NCI-H524 (cell line): ENCODE measurements around the gene TRPM4.
"Not testable (repeated sequence)": the region's sequence is repeated elsewhere in the genome, so short reads cannot be mapped to it uniquely, and the experiment has no call there.

Experiments
- DNase-seq, 2 experiments: peaks; one replicate each; lab custom pipeline; 2025; lab: John Stamatoyannopoulos, UW

TRPM4 gene

DNA sequence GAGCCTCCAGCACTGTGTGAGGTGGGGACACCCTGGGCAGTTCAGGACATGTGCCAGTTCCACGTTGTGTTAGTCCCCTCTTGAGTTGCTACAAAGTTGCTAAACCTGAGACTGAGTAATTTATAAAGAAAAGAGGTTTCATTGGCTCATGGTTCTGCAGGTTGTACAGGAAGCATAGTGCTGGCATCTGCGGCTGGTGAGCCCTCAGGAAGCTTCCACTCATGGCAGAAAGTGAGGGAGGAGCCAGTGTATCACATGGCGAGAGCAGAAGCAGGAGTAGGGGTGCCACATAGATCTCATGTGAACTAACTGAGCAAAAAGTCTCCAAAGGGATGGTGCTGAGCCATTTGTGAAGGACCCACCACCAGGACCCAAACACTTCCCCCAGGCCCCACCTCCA is 33.2 kb downstream of the TRPM4 start:
- no peak for DNase-seq

DNA sequence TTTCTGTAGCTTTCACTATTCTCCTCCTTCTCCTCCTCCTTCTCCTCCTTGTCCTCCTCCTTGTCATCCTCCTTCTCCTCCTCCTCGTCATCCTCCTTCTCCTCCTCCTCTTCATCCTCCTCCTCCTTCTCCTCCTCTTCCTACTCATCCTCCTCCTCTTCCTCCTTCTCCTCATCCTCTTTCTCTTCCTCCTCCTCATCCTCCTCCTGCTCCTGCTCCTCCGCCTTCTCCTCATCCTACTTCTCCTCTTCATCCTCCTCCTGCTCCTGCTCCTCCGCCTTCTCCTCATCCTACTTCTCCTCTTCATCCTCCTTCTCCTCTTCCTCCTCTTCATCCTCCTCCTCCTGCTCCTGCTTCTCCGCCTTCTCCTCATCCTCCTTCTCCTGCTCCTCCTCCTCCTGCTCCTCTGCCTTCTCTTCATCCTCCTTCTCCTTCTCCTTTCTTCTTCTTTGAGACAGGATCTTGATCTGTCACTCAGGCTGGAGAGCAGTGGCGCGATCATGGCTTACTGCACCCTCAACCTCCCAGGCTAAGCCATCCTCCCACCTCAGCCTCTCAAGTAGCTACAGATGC is 36.3 kb downstream of the TRPM4 start:
- DNase-seq = no peak

DNA sequence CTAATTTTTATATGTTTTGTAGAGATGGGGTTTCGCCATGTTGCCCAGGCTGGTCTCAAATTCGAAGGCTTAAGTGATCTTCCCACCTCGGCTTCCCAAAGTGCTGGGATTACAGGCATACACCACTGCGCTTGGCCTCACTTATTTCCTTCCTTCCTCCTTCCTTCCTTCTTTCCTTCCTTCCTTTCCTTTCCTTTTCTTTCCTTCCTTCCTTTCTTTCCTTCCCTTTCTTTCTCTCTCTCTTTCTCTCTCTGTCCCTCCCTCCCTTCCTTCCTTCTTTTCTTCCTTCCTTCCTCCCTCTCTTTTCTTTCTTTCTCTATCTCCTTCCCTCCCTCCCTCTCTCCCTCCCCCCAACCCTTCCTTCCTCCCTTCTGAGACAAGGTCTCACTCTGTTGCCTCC is 36.8 kb downstream of the TRPM4 start:
- no peak for DNase-seq

DNA sequence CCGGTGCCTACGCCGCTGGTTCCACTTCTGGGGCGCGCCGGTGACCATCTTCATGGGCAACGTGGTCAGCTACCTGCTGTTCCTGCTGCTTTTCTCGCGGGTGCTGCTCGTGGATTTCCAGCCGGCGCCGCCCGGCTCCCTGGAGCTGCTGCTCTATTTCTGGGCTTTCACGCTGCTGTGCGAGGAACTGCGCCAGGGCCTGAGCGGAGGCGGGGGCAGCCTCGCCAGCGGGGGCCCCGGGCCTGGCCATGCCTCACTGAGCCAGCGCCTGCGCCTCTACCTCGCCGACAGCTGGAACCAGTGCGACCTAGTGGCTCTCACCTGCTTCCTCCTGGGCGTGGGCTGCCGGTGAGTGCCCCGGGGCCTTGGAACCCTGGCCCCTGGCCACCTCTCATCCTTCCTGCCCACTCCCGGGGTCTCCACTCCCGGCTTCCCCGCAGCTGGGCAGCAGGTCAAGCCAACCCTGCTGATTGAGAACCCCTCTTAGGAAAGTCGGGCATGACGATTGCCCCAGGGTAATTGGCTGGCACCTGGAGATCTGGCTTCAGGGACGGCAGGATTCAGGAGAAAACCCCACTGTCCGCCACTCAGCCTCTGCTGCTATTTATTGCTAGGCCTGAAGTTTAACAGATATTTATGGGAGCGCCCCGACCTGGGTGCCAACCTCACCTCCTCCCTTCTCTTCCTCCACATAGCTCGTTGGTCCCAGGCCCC is 39.1 kb downstream of the TRPM4 start:
- peak in 1 of 2 experiments; percentile 33 for DNase-seq

DNA sequence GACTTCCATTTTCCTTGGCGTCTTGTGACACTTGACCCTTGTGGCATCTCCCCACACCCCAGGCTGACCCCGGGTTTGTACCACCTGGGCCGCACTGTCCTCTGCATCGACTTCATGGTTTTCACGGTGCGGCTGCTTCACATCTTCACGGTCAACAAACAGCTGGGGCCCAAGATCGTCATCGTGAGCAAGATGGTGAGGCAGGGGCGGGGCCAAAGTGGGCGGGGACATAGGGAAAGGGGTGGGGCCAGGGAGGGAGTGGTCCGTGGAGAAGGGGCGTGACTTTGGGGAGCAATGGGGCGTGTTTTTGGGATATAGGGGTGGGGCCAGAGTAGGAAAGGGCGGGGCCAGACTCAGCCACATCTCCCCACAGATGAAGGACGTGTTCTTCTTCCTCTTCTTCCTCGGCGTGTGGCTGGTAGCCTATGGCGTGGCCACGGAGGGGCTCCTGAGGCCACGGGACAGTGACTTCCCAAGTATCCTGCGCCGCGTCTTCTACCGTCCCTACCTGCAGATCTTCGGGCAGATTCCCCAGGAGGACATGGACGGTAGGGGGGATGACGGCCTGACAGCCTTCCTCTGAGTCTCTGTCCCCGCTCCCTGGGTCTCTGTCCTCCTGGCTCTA is 42.8 kb downstream of the TRPM4 start:
- DNase-seq = no peak

DNA sequence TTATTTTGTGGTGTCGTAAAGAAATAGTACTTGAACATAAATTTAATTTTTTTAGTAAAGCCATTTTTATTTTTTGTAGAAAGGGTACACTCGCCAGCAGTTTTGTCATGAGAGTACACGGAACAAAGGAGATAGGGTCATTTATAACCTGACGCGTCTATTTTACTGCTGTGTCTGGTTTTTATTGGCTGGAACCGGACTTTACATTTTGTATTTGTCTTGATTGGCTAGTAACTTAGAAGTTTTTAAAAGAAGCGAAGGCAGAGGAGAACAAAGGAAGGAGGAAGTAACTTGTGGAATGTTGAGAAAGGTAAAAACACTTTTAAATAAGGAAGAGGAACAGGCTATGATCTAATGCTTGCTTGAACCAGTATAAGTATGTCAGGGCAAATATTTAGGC is 43.5 kb downstream of the TRPM4 start:
- DNase-seq = no peak

DNA sequence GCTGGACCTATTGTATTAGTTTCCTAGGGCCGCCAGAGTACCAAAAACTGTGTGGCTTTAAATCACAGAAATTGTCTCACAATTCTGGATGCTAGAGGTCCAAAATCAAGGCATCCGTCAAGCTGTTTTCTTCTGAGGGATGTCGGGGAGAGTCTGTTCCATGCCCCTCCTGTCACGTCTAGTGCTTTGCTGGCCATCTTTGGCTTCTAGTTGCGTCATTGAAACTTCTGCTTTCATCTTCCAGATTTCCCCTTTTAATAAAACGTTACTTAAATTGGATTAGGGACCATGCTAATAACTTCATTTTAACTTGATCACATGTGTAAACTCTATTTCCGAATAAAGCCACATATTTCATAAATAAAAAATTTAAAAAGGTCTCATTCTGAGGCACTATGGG is 47.5 kb downstream of the TRPM4 start:
- DNase-seq = no peak

DNA sequence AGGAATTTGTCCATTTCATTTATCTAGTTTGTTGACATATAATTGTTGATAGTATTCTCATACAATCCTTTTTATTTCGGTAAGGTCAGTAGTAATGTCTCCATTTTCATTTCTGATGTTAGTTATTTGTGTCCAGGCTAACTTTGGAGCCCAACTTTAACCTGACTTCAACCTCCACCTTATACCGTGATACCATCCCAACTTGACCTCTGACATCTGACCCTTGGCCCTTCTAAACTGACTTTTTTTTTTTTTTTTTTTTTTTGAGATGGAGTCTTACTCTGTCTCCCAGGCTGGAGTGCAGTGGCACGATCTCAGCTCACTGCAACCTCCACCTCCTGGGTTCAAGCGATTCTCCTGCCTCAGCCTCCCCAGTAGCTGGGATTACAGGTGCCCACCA is 51.9 kb downstream of the TRPM4 start:
- DNase-seq = not testable (repeated sequence)

DNA sequence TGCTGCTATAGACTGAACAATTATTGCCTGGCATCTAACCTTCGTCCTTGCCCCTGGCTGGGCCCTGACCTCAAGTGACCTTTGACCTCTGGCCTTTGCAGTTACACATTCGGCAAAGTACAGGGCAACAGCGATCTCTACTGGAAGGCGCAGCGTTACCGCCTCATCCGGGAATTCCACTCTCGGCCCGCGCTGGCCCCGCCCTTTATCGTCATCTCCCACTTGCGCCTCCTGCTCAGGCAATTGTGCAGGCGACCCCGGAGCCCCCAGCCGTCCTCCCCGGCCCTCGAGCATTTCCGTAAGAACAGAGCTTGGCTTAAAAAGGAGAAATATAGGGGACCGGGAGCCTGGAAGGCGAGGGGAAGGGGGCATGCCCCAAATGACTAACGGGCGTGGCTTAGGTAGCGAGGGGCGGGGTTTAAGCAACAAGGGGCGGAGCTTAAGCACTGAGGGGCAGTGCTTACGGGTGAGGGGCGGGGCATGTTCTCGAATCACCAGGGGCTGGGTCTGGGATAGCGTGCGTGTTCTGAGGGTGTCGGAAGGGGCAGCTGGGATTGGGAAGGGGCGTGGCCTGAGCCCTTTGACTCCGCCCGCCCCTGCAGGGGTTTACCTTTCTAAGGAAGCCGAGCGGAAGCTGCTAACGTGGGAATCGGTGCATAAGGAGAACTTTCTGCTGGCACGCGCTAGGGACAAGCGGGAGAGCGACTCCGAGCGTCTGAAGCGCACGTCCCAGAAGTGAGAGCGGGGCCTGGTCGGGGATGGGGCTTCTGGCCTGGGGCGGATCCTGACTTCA is 52.7 kb downstream of the TRPM4 start:
- no peak for DNase-seq

DNA sequence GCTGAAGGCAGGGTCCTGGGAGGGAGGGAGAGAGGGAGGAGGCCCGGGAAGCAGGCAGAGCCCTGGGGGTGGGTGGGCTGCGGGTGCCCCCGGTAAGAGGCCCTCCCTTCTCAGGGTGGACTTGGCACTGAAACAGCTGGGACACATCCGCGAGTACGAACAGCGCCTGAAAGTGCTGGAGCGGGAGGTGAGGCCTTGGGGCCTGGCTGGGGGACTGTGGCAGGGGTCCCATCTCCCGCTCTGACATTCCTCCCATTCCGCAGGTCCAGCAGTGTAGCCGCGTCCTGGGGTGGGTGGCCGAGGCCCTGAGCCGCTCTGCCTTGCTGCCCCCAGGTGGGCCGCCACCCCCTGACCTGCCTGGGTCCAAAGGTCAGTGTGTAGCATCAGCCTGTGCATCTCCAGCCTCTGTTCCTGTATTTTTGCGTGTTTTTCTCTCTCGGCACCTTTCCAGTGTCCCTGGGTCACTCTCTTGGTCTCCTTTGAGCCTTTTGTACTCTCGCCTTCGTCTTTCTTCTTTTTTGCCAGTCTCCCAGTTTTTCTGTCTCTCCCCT is 53.4 kb downstream of the TRPM4 start:
- no peak for DNase-seq

DNA sequence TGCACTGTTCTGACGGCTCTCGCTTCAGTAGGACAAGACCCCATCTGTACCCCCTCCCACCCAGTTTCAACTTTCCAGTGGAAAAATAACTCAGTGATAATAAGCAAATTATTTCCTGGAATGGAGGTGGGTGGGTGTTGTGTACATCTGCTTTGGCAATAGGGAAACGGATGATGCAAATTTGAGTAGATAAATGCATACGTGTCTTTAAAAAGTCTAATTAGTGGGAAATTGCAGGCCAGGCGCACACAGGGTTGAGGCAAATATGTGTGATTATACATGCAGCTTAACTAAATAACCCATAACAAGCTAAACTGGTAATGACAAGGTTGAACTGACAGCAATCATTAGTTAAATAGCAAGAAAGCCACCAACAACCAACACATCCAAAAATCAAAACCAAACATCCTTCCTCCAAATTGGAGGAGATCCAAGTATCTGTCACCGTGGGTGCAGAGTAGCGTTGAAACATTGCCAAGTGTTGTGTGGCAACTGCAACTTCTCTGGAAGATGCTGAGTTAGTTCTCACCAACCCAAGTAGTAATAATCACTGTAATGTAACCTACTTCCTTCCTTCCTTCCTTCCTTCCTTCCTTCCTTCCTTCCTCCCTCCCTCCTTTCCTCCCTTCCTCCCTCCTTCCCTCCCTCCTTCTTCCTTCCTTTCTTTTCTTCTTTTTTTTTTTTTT is 54.6 kb downstream of the TRPM4 start:
- no peak for DNase-seq

DNA sequence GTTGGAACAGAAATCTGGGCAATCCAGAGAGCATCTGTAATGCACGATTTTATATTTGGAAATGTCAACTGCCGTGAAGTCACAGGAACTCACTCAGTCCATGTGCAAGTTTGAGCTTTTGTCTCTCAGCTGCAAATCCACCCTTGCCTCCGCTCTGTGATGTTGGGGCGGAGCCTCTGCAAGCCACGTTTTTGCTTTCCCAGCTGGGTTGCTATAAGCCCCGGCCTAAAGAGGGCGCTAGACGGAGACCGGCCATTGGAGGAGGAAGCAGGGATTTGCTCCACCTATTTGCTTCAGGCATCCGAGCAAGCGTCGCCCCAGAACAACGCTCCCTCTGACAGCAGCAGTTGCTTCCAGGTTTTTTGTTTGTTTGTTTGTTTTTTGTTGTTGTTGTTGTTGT is 56.2 kb downstream of the TRPM4 start:
- no peak for DNase-seq

DNA sequence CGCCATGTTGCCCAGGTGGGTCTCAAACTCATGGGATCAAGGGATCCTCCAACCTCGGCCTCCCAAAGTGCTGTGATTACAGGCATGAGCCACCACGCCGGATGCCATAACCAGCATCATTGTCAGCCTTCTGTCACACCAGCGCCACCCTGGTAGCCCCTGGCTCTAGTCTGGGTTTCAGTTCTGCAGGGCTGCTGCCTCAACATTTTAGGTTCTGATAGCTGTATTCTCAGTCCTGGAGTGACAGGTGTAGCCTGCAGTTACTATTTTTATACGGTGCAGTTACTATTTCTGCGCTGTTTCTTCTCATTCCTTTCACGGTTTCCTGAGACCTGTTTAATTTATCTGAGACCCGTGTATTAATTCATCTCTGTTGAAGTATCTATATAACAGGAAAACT is 57.1 kb downstream of the TRPM4 start:
- DNase-seq = no peak

DNA sequence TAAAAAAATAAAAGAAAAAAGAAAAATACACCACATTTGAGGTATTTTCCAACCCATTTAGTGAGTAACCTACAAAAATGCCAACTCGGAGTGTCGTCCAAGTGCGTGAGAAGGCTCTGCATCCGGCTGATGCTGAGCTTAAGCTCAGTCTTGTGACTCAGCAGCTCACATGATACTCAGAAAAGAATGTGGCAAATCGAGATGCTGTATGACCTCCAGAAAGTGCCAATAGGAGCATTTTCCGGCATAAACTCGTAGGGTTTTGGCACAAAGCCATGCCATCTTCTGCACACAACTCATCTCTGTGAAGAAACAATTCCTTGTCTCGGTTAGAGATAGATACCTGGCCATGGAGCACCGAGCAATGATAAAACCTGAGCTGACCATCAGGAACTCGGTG is 58.5 kb downstream of the TRPM4 start:
- DNase-seq = no peak

DNA sequence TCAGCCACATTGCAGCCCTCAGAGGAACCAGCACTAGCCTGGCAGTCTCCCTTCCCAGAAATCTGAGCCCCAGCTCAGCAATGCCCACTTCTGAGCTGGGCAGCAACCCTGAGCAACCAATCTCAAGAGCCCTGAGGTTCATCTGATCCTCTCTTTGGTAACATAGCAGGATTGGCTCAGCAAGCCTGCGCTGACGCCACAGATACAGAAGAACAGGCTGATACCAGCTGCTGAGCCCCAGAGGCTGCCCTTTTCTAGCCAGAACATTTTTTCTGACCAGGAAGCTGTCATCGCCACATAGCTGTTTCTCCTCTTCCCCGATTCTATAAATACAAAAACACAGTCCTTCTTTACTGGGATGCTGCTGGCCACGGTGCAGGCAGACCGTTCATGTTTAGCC is 59.8 kb downstream of the TRPM4 start:
- DNase-seq = peak in 1 of 2 experiments; percentile 29

DNA sequence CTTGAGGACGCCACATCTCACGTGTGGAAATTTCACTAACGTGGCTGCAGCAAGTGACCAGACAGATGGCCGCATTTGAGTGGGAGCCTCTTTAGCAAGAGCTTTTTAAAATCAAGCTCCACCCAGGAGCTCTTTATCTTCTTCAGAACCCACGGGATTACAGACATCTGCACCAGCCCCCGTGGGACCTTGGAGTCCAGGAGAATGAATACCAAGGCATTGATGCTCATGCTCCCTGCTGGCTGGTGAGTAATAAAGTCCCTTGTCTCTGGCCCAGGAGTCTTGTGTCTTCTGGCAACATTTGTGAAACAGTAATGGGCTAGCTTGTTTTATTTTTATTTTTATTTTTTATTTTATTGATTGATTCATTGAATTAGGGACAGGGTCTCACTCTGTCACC is 64.4 kb downstream of the TRPM4 start:
- peak in 1 of 2 experiments; percentile 51 for DNase-seq

DNA sequence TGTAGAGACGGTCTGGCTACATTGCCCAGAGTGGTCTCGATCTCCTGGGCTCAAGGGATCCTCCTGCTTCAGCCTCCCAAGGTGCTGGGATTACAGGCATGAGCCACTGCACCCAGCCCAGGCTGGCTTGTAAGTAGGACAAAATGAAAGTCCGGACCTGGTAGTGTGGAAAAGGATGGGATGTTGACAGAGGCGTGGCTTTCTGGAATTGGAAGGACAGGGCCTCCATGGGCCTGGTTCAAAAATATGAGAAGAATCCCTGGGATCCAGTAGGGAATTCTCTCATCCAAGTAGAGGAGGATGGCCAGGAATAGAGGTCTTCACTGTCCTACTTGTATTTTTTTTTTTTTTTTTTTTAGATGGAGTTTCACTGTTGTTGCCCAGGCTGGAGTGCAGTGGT is 64.9 kb downstream of the TRPM4 start:
- no peak for DNase-seq

DNA sequence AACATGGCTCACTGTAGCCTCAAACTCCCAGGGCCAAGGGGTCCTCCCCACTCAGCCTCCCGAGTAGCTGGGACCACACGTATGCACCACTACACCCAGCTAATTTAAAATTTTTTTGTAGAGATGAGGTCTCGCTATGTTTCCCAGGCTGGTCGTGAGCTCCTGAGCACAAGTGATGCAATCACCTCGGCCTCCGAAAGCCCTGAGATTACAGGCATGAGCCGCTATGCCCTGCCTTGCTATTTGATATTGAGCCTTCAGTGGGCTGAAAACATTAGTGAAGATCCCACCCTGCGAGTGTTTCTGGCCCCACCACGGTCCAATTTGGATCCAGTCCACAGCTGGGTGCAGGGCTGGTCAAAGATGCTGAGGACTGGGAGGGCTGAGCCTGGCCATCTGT is 65.9 kb downstream of the TRPM4 start:
- DNase-seq = no peak

DNA sequence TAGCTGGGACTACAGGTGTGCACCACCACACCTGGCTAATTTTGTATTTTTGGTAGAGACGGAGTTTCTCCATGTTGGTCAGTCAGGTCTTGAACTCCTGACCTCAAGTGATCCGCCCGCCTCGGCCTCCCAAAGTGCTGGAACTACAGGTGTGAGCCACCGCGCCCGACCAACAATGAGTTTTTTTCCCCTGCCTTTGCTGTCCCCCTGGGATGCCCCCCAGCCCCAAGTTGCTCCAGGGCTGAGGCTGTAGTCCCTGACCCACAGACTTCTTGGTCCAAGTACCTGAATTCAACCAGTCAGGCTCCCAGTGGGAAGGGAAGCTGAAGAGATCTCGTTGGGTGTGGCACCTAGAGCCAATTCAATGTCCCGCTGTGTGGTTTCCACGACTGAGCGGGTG is 66.8 kb downstream of the TRPM4 start:
- not testable (repeated sequence) for DNase-seq

DNA sequence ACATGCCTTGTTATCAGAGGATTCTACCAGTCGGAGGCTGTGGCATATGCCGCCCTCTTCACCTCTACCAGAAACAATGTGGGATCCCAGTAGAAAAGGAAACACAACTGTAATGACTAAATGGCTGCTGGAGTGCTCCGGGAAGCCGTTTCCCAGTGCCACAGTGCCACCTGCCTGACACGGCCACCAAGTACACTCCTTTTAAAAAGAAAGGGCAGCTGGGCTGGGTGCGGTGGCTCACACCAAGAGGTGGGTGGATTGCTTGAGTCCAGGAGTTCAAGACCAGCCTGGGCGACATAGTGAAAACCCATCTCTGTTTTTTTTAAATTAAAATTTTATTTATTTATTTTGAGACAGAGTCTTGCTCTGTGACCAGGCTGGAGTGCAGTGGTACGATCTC is 67.3 kb downstream of the TRPM4 start:
- DNase-seq = peak; percentile 88 to 93

DNA sequence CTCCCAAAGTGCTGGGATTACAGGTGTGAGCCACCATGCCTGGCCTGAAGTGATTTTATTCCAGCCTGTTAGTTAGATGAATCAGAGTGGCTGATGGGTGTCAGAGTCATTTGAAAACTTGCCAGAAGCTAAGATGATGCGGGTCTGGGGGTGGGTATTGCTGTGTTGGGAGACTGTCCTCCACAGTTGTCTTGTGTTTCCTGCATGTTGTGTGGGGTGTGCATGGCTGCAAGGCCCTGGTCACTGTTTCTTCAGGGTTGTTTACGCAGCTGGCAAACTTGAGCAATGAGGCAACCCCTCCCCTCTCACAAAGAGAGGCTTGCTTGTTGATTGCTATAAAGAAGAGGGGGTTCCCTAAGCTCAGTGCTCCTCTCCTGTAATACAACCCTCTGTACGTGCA is 71.8 kb downstream of the TRPM4 start:
- DNase-seq = no peak

DNA sequence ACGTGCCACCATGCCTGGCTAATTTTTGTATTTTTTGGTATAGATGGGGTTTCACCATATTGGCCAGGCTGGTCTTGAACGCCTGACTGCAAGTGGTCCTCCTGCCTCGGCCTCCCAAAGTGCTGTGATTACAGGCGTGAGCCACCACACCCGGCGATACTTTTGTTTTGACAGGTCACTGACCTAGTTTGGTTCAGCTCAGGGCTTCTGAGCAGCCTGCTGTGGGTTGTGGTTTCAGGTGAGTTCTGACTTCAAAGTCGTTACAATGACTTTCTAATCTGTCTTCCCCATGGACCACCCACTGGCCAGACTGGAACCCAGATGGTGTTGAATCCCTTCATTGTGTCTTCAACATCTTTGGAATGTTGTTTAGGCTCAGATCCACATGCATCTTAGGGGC is 73.8 kb downstream of the TRPM4 start:
- no peak for DNase-seq
